WTC11 (cell line): ENCODE results near the gene SP140. TPM values are rescaled to one million over a fixed set of nuclear protein-coding genes. Genes with fewer than 3 reads are reported as not detected.
"Not testable (repeated sequence)": the region's sequence is repeated elsewhere in the genome, so short reads cannot be mapped to it uniquely, and the experiment has no call there.

Experiments used
- ATAC-seq: fragments of 200-7000 bp; cut with Tn5 transposase; 2 replicates; pipeline ENCODE4 v1.10.0; 2021; ENCODE audit warnings: mild to moderate bottlenecking, moderate library complexity
- CTCF ChIA-PET: fragments of 300-600 bp; sonication (Branson Sonifier 250); formaldehyde crosslinking; loops from one replicate; lab custom pipeline; 2021; ENCODE audit warnings: antibody characterized with exemption; lab: Charles Lee
- POLR2A ChIA-PET: fragments of 350-600 bp; sonication (Branson Sonifier 250); formaldehyde crosslinking; loops from one replicate; lab custom pipeline; 2021; ENCODE audit warnings: antibody characterized with exemption; lab: Charles Lee
- DNase-seq: peaks from one replicate; pipeline ENCODE4 v3.0.0; 2021; ENCODE audit warnings: low spot score
- H3K27ac Mint-ChIP-seq: 2 replicates; pipeline ENCODE4 v1.8.0; 2021; ENCODE audit warnings: mixed read lengths
- H3K27me3 Mint-ChIP-seq: 2 replicates; pipeline ENCODE4 v1.8.0; 2021; ENCODE audit warnings: low read depth, mild to moderate bottlenecking, moderate library complexity, mixed read lengths
- H3K36me3 Mint-ChIP-seq: 2 replicates; pipeline ENCODE4 v1.8.0; 2021; ENCODE audit warnings: mixed read lengths
- H3K4me1 Mint-ChIP-seq: 2 replicates; pipeline ENCODE4 v1.8.0; 2022; ENCODE audit warnings: mixed read lengths
- H3K4me3 Mint-ChIP-seq: 2 replicates; pipeline ENCODE4 v1.8.0; 2021; ENCODE audit warnings: mild to moderate bottlenecking, moderate library complexity, mixed read lengths
- H3K9me3 Mint-ChIP-seq: 2 replicates; pipeline ENCODE4 v1.8.0; 2021; ENCODE audit warnings: mixed read lengths
- AFF4 ChIP-seq: sonication (generic); formaldehyde crosslinking; IDR thresholded peaks from 2 replicates; pipeline ENCODE4 v1.8.1; 2023; ENCODE audit warnings: mild to moderate bottlenecking, missing genetic modification reagents, borderline replicate concordance
- ATF3 ChIP-seq: sonication (generic); formaldehyde crosslinking; conservative IDR thresholded peaks from 2 replicates; pipeline ENCODE4 v1.8.1; 2022; ENCODE audit warnings: mild to moderate bottlenecking, missing genetic modification reagents
- E2F5 ChIP-seq: sonication (generic); formaldehyde crosslinking; IDR thresholded peaks from 2 replicates; pipeline ENCODE4 v1.8.1; 2022; ENCODE audit warnings: mild to moderate bottlenecking, moderate library complexity, missing genetic modification reagents
- FOXJ3 ChIP-seq: sonication (generic); formaldehyde crosslinking; IDR thresholded peaks from 2 replicates; pipeline ENCODE4 v1.9.0; 2021; ENCODE audit warnings: missing genetic modification reagents, mild to moderate bottlenecking, borderline replicate concordance
- IRF2 ChIP-seq: sonication (generic); formaldehyde crosslinking; IDR thresholded peaks from 2 replicates; pipeline ENCODE4 v1.8.0; 2022; ENCODE audit warnings: low read depth, missing genetic modification reagents, borderline replicate concordance
- JAZF1 ChIP-seq: fragments of 250-450 bp; sonication (Bioruptor Pico); IDR thresholded peaks from 2 replicates; pipeline ENCODE4 v1.9.0; 2021; ENCODE audit warnings: moderate library complexity, mild to moderate bottlenecking, inconsistent platforms
- MLX ChIP-seq: sonication (generic); formaldehyde crosslinking; IDR thresholded peaks from 2 replicates; pipeline ENCODE4 v1.8.1; 2023; ENCODE audit warnings: mild to moderate bottlenecking, missing genetic modification reagents, moderate library complexity
- MYBL2 ChIP-seq: sonication (generic); formaldehyde crosslinking; IDR thresholded peaks from 2 replicates; pipeline ENCODE4 v1.8.1; 2023; ENCODE audit warnings: mild to moderate bottlenecking, moderate library complexity, missing genetic modification reagents
- NFATC4 ChIP-seq: fragments of 250-450 bp; sonication (Bioruptor Pico); IDR thresholded peaks from 2 replicates; pipeline ENCODE4 v1.9.0; 2021; ENCODE audit warnings: mild to moderate bottlenecking
- NFE2L1 ChIP-seq: sonication (generic); formaldehyde crosslinking; IDR thresholded peaks from 2 replicates; pipeline ENCODE4 v1.8.1; 2023; ENCODE audit warnings: missing genetic modification reagents
- TCF7 ChIP-seq: sonication (generic); formaldehyde crosslinking; IDR thresholded peaks from 2 replicates; pipeline ENCODE4 v1.8.0; 2022; ENCODE audit warnings: mild to moderate bottlenecking, low read depth, missing genetic modification reagents, moderate library complexity
- TEAD1 ChIP-seq: sonication (generic); formaldehyde crosslinking; IDR thresholded peaks from 2 replicates; pipeline ENCODE4 v1.8.0; 2022; ENCODE audit warnings: mild to moderate bottlenecking, missing genetic modification reagents
- ZNF121 ChIP-seq: sonication (generic); formaldehyde crosslinking; IDR thresholded peaks from 2 replicates; pipeline ENCODE4 v1.8.0; 2023; ENCODE audit warnings: missing genetic modification reagents
- ZNF317 ChIP-seq: sonication (generic); formaldehyde crosslinking; IDR thresholded peaks from 2 replicates; pipeline ENCODE4 v1.8.1; 2023; ENCODE audit warnings: low read depth, mild to moderate bottlenecking, moderate library complexity, missing genetic modification reagents, borderline replicate concordance
- total RNA-seq: library from RNA; stranded (reverse); gene quantifications from 3 replicates; pipeline ENCODE4 v1.2.3, GENCODE V29; 2021
- TF ChIP-seq, protein P1 (sequence below): fragments of 250-450 bp; sonication (Bioruptor Pico); IDR thresholded peaks from 2 replicates; pipeline ENCODE4 v1.9.0; 2021; ENCODE audit warnings: mild to moderate bottlenecking
- TF ChIP-seq, protein P2 (sequence below): sonication (generic); formaldehyde crosslinking; IDR thresholded peaks from 2 replicates; pipeline ENCODE4 v1.8.0; 2022; ENCODE audit warnings: mild to moderate bottlenecking, missing genetic modification reagents

The SP140 gene
- total RNA-seq, 1 experiment from 2014 or later = 0.66 TPM

GRCh38 chr2:230258483-230258882 lies 32.9 kb downstream of the SP140 start (continued):
- no peak for TF ChIP-seq AFF4 (CRISPR knock-in tag)
- no peak for TF ChIP-seq MYBL2
- no peak for TF ChIP-seq FOXJ3
- no peak for TF ChIP-seq JAZF1 (CRISPR knock-in tag)
- TF ChIP-seq ZNF121 (CRISPR knock-in tag) = no peak
- TF ChIP-seq TCF7 = no peak
- TF ChIP-seq ATF3 (CRISPR knock-in tag) = no peak
- TF ChIP-seq IRF2 (CRISPR knock-in tag) = no peak

GRCh38 chr2:230262246-230262645 lies 36.7 kb downstream of the SP140 start:
- no peaks in the 10 kb centered on the region for H3K36me3 Mint-ChIP-seq
- ATAC-seq (no peak), DNase-seq (no peak)
- H3K4me3 Mint-ChIP-seq = no peak overlapping the region
- peaks cover 26% of the 10 kb centered on the region for H3K9me3 Mint-ChIP-seq
- H3K27ac Mint-ChIP-seq = no peak overlapping the region
- CTCF ChIA-PET = no interaction called here
- no peaks in the 10 kb centered on the region for H3K27me3 Mint-ChIP-seq
- H3K4me1 Mint-ChIP-seq = peaks cover 5% of the 10 kb centered on the region; the same call in 1 of the 2 replicates
- POLR2A ChIA-PET = no interaction called here
- TF ChIP-seq, protein P1, sequence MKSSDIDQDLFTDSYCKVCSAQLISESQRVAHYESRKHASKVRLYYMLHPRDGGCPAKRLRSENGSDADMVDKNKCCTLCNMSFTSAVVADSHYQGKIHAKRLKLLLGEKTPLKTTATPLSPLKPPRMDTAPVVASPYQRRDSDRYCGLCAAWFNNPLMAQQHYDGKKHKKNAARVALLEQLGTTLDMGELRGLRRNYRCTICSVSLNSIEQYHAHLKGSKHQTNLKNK = no peak
- TF ChIP-seq, protein P2, sequence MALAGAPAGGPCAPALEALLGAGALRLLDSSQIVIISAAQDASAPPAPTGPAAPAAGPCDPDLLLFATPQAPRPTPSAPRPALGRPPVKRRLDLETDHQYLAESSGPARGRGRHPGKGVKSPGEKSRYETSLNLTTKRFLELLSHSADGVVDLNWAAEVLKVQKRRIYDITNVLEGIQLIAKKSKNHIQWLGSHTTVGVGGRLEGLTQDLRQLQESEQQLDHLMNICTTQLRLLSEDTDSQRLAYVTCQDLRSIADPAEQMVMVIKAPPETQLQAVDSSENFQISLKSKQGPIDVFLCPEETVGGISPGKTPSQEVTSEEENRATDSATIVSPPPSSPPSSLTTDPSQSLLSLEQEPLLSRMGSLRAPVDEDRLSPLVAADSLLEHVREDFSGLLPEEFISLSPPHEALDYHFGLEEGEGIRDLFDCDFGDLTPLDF (CRISPR knock-in tag) = no peak
- TF ChIP-seq TEAD1 (CRISPR knock-in tag) = no peak
- no peak for TF ChIP-seq E2F5 (CRISPR knock-in tag)
- no peak for TF ChIP-seq ZNF317 (CRISPR knock-in tag)
- no peak for TF ChIP-seq MLX
- TF ChIP-seq NFATC4 = no peak

- CTCF ChIA-PET = interaction anchor here (0.8 kb wide), 1 partner anchor 198 kb away, joined by 5 read pairs; no protein-coding TSS in a partner anchor
- not testable (repeated sequence) for H3K27ac Mint-ChIP-seq
Measured at GRCh38 chr2:230264945-230265344, 39.4 kb downstream of the SP140 start.

More at GRCh38 chr2:230264945-230265344, 39.4 kb downstream of the SP140 start:
- POLR2A ChIA-PET = interaction anchor here (0.6 kb wide), 1 partner anchor 400 kb away, joined by 3 read pairs; no protein-coding TSS in a partner anchor
- not testable (repeated sequence) for H3K4me3 Mint-ChIP-seq, H3K36me3 Mint-ChIP-seq, H3K4me1 Mint-ChIP-seq
- peak; percentile 38; the same call in 1 of the 2 replicates for ATAC-seq
- DNase-seq = peak; percentile 13
- peaks cover 23% of the 10 kb centered on the region for H3K9me3 Mint-ChIP-seq
- TF ChIP-seq NFE2L1 = peak; percentile 61; the same call in 1 of the 2 replicates
- TF ChIP-seq, all 79 proteins: peak for 1; not testable (repeated sequence) for 78
- not testable (repeated sequence) for H3K27me3 Mint-ChIP-seq
